IPS-20b (cell line): ENCODE results near the gene PRKCQ.
"Not testable (repeated sequence)": the region's sequence is repeated elsewhere in the genome, so short reads cannot be mapped to it uniquely, and the experiment has no call there.

ENCODE experiments used
- H3K27ac ChIP-seq: one replicate; pipeline ENCODE4 v1.5.1; 2013; ENCODE audit warnings: low read length
- H3K27me3 ChIP-seq: 2 replicates; pipeline ENCODE4 v1.6.1; 2013; ENCODE audit warnings: mild to moderate bottlenecking, low read length, inconsistent platforms; ENCODE audit not compliant: insufficient read depth
- H3K36me3 ChIP-seq: 2 replicates; pipeline ENCODE4 v1.6.1; 2013; ENCODE audit warnings: low read depth, mild to moderate bottlenecking, inconsistent platforms, low read length, moderate library complexity; ENCODE audit not compliant: insufficient read depth
- H3K4me1 ChIP-seq: 2 replicates; pipeline ENCODE4 v1.6.1; 2013; ENCODE audit warnings: mild to moderate bottlenecking, control low read depth, inconsistent platforms, low read length, moderate library complexity; ENCODE audit not compliant: insufficient read depth
- H3K4me3 ChIP-seq: 2 replicates; pipeline ENCODE4 v1.5.1; 2013; ENCODE audit warnings: mild to moderate bottlenecking, low read length, inconsistent platforms
- H3K9ac ChIP-seq: 2 replicates; pipeline ENCODE4 v1.6.1; 2013; ENCODE audit warnings: low read depth, mild to moderate bottlenecking, inconsistent platforms, low read length, moderate library complexity
- H3K9me3 ChIP-seq: 2 replicates; pipeline ENCODE4 v1.6.1; 2013; ENCODE audit warnings: mild to moderate bottlenecking, low read depth, low read length, inconsistent platforms; ENCODE audit not compliant: insufficient read depth

PRKCQ gene

GRCh38 chr10:6385665-6386064 lies 194.4 kb downstream of the PRKCQ start:
- Histone ChIP-seq H3K36me3 (no peaks in the 10 kb centered on the region), H3K9me3 (peaks cover 35% of the 10 kb centered on the region), H3K9ac (no peak overlapping the region), H3K27ac (no peak overlapping the region), H3K4me1 (no peaks in the 10 kb centered on the region), H3K27me3 (no peaks in the 10 kb centered on the region), H3K4me3 (no peak overlapping the region)

GRCh38 chr10:6384847-6385246 lies 195.2 kb downstream of the PRKCQ start:
- H3K27me3 ChIP-seq, result no peaks in the 10 kb centered on the region
- H3K4me1 ChIP-seq, result no peaks in the 10 kb centered on the region
- no peaks in the 10 kb centered on the region for H3K36me3 ChIP-seq
- no peak overlapping the region for H3K9ac ChIP-seq
- no peak overlapping the region for H3K4me3 ChIP-seq
- no peak overlapping the region for H3K27ac ChIP-seq
- H3K9me3 ChIP-seq, result peaks cover 39% of the 10 kb centered on the region

GRCh38 chr10:6384031-6384430 lies 196.0 kb downstream of the PRKCQ start:
- no peaks in the 10 kb centered on the region for H3K36me3 ChIP-seq
- no peak overlapping the region for H3K9ac ChIP-seq
- H3K9me3 ChIP-seq, result peaks cover 41% of the 10 kb centered on the region
- no peaks in the 10 kb centered on the region for H3K4me1 ChIP-seq
- H3K27ac ChIP-seq, result no peak overlapping the region
- no peaks in the 10 kb centered on the region for H3K27me3 ChIP-seq
- H3K4me3 ChIP-seq, result no peak overlapping the region

GRCh38 chr10:6383096-6383812 lies 196.8 kb downstream of the PRKCQ start:
- no peak overlapping the region for H3K27ac ChIP-seq
- no peaks in the 10 kb centered on the region for H3K4me1 ChIP-seq
- H3K36me3 ChIP-seq, result no peaks in the 10 kb centered on the region
- H3K27me3 ChIP-seq, result no peaks in the 10 kb centered on the region
- H3K9ac ChIP-seq, result no peak overlapping the region
- H3K4me3 ChIP-seq, result no peak overlapping the region
- peaks cover 41% of the 10 kb centered on the region for H3K9me3 ChIP-seq

- peaks cover 41% of the 10 kb centered on the region for H3K9me3 ChIP-seq
- H3K4me3 ChIP-seq, result no peak overlapping the region
- no peaks in the 10 kb centered on the region for H3K4me1 ChIP-seq
- H3K27ac ChIP-seq, result no peak overlapping the region
- H3K9ac ChIP-seq, result no peak overlapping the region
- no peaks in the 10 kb centered on the region for H3K27me3 ChIP-seq
- H3K36me3 ChIP-seq, result no peaks in the 10 kb centered on the region
These were observed 198.0 kb downstream of the PRKCQ start for GRCh38 chr10:6382081-6382480.

GRCh38 chr10:6380478-6380877 lies 199.6 kb downstream of the PRKCQ start:
- not testable (repeated sequence) for H3K4me3 ChIP-seq, H3K4me1 ChIP-seq, H3K9ac ChIP-seq, H3K36me3 ChIP-seq, H3K27ac ChIP-seq, H3K27me3 ChIP-seq
- peaks cover 41% of the 10 kb centered on the region for H3K9me3 ChIP-seq

GRCh38 chr10:6379015-6379776 lies 200.9 kb downstream of the PRKCQ start:
- no peaks in the 10 kb centered on the region for H3K4me1 ChIP-seq

More at GRCh38 chr10:6379015-6379776, 200.9 kb downstream of the PRKCQ start:
- H3K9ac ChIP-seq, result no peak overlapping the region
- peaks cover 41% of the 10 kb centered on the region for H3K9me3 ChIP-seq
- no peaks in the 10 kb centered on the region for H3K36me3 ChIP-seq
- no peak overlapping the region for H3K4me3 ChIP-seq
- no peak overlapping the region for H3K27ac ChIP-seq
- no peaks in the 10 kb centered on the region for H3K27me3 ChIP-seq
